Liver (tissue), 3 donors: ENCODE measurements around the gene NPAS2.

Experiments
- EGR1 ChIP-seq, 2 donors: IDR thresholded peaks; 2 replicates each; pipeline ENCODE4 v1.6.1; 2016 to 2018; ENCODE audit warnings: antibody characterized with exemption in 2 of 2, low read depth in 2 of 2
- RXRA ChIP-seq, 2 donors: IDR thresholded peaks; 2 replicates each; pipeline ENCODE4 v1.6.1; 2017 to 2018; ENCODE audit warnings: antibody characterized with exemption in 2 of 2, mild to moderate bottlenecking in 1 of 2
- TAF1 ChIP-seq: conservative IDR thresholded peaks from 2 replicates; pipeline ENCODE4 v1.6.1; 2016; ENCODE audit warnings: antibody characterized with exemption, mild to moderate bottlenecking
- TF ChIP-seq, protein P1 (sequence below): IDR thresholded peaks from 2 replicates; pipeline ENCODE4 v1.6.1; 2016; ENCODE audit warnings: antibody characterized with exemption
- TF ChIP-seq, protein P2 (sequence below): fragments of 150-350 bp; IDR thresholded peaks from 2 replicates; pipeline ENCODE4 v1.5.1; 2017; ENCODE audit warnings: improper control_type of control experiment, low read depth, low read length; ENCODE audit not compliant: missing input control
- TF ChIP-seq, protein P3 (sequence below): IDR thresholded peaks from 2 replicates; pipeline ENCODE4 v1.6.1; 2016; ENCODE audit warnings: antibody characterized with exemption, mild to moderate bottlenecking
- TF ChIP-seq, protein P4 (sequence below): IDR thresholded peaks from 2 replicates; pipeline ENCODE4 v1.6.1; 2016; ENCODE audit warnings: antibody characterized with exemption
- donor health status: healthy.
- donor health status: healthy.

DNA sequence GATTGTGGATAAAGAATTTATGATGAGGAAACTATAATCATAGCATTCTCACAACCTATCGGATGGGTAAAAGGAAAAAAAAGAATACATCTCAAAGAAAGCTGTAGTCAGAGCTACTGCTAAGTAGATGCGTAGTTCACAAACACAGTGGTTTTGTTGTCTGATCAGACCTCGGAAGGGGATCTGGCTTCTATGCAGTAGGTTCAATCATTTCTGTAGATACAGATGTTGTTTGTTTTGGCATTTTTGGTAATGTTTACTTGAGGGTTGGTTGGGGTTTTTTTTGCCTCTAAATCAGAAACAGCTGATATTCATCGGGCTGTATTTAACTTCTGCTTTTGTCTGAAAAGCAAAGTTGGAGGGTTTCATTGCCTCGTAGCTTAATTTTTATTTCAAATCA lies 42.1 kb downstream of the NPAS2 start:
- no peak for TF ChIP-seq EGR1 (IDR thresholded peaks at IDR 0.05; ENCODE audit: low read depth in 2 of 2)
- TF ChIP-seq, protein P1, sequence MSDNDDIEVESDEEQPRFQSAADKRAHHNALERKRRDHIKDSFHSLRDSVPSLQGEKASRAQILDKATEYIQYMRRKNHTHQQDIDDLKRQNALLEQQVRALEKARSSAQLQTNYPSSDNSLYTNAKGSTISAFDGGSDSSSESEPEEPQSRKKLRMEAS, result no peak
- TF ChIP-seq, protein P2, sequence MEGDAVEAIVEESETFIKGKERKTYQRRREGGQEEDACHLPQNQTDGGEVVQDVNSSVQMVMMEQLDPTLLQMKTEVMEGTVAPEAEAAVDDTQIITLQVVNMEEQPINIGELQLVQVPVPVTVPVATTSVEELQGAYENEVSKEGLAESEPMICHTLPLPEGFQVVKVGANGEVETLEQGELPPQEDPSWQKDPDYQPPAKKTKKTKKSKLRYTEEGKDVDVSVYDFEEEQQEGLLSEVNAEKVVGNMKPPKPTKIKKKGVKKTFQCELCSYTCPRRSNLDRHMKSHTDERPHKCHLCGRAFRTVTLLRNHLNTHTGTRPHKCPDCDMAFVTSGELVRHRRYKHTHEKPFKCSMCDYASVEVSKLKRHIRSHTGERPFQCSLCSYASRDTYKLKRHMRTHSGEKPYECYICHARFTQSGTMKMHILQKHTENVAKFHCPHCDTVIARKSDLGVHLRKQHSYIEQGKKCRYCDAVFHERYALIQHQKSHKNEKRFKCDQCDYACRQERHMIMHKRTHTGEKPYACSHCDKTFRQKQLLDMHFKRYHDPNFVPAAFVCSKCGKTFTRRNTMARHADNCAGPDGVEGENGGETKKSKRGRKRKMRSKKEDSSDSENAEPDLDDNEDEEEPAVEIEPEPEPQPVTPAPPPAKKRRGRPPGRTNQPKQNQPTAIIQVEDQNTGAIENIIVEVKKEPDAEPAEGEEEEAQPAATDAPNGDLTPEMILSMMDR, result no peak
- TF ChIP-seq TAF1, result no peak
- TF ChIP-seq RXRA (IDR thresholded peaks at IDR 0.05), result no peak
- TF ChIP-seq, protein P3, sequence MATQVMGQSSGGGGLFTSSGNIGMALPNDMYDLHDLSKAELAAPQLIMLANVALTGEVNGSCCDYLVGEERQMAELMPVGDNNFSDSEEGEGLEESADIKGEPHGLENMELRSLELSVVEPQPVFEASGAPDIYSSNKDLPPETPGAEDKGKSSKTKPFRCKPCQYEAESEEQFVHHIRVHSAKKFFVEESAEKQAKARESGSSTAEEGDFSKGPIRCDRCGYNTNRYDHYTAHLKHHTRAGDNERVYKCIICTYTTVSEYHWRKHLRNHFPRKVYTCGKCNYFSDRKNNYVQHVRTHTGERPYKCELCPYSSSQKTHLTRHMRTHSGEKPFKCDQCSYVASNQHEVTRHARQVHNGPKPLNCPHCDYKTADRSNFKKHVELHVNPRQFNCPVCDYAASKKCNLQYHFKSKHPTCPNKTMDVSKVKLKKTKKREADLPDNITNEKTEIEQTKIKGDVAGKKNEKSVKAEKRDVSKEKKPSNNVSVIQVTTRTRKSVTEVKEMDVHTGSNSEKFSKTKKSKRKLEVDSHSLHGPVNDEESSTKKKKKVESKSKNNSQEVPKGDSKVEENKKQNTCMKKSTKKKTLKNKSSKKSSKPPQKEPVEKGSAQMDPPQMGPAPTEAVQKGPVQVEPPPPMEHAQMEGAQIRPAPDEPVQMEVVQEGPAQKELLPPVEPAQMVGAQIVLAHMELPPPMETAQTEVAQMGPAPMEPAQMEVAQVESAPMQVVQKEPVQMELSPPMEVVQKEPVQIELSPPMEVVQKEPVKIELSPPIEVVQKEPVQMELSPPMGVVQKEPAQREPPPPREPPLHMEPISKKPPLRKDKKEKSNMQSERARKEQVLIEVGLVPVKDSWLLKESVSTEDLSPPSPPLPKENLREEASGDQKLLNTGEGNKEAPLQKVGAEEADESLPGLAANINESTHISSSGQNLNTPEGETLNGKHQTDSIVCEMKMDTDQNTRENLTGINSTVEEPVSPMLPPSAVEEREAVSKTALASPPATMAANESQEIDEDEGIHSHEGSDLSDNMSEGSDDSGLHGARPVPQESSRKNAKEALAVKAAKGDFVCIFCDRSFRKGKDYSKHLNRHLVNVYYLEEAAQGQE, result no peak
- TF ChIP-seq, protein P4, sequence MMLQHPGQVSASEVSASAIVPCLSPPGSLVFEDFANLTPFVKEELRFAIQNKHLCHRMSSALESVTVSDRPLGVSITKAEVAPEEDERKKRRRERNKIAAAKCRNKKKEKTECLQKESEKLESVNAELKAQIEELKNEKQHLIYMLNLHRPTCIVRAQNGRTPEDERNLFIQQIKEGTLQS, result no peak
